AG04450 (cell line): ENCODE measurements around the gene FRMD4A. TPM values are rescaled to one million over a fixed set of nuclear protein-coding genes. Genes with fewer than 3 reads are reported as not detected.

ENCODE experiments used
- CTCF ChIA-PET: fragments of 300-600, 350-600 bp; formaldehyde crosslinking; extraction: SDS; loops from one replicate; lab custom pipeline; 2022; ENCODE audit warnings: antibody characterized with exemption, inconsistent platforms; lab: Charles Lee
- POLR2A ChIA-PET: fragments of 350-600 bp; formaldehyde crosslinking; extraction: SDS; loops from one replicate; lab custom pipeline; 2021; ENCODE audit warnings: antibody characterized with exemption, inconsistent platforms; lab: Yijun Ruan, JAX
- DNase-seq: peaks from one replicate; pipeline ENCODE4 v3.0.0-alpha.2; 2011; ENCODE audit warnings: low read depth, low spot score
- H3K27ac ChIP-seq: one replicate; pipeline ENCODE4 v1.5.1; 2012; ENCODE audit warnings: low read depth, low read length, control low read depth
- H3K27me3 ChIP-seq: one replicate; pipeline ENCODE4 v1.6.0; 2012; ENCODE audit warnings: low read length; ENCODE audit not compliant: control insufficient read depth, insufficient read depth
- H3K4me3 ChIP-seq: 2 replicates; pipeline ENCODE4 v1.5.1; 2011; ENCODE audit warnings: mild to moderate bottlenecking, low read depth, low read length, control low read depth
- H3K9me3 ChIP-seq: 2 replicates; pipeline ENCODE4 v1.5.1; 2012; ENCODE audit warnings: low read length; ENCODE audit not compliant: control insufficient read depth, insufficient read depth
- CTCF ChIP-seq: IDR thresholded peaks from 2 replicates; pipeline ENCODE4 v1.5.1; 2011; ENCODE audit warnings: low read depth, low read length, control low read depth, inconsistent platforms
- polyA plus RNA-seq: library from polyadenylated mRNA; depleted of rRNA; stranded (reverse); fragments of >200 nt; gene quantifications from 2 replicates; pipeline ENCODE4 v1.2.3, GENCODE V29; 2011

The FRMD4A gene
- polyA plus RNA-seq, 1 experiment = 45.7 TPM

GRCh38 chr10:13751191-13751764 is 579.4 kb downstream of the FRMD4A start:
- H3K9me3 ChIP-seq = no peaks in the 10 kb centered on the region
- no peak for DNase-seq
- TF ChIP-seq CTCF = no peak
- ChIA-PET POLR2A (no interaction called here), CTCF (interaction anchor here (0.6 to 1.0 kb wide), 2 partner anchors 136 to 137 kb away, joined by 3 read pairs; no protein-coding TSS in a partner anchor)
- H3K27me3 ChIP-seq = no peaks in the 10 kb centered on the region
- no peak overlapping the region for H3K27ac ChIP-seq
- H3K4me3 ChIP-seq = no peak overlapping the region

GRCh38 chr10:13750299-13751190 is 580.2 kb downstream of the FRMD4A start:
- Histone ChIP-seq H3K27ac (no peak overlapping the region), H3K9me3 (no peaks in the 10 kb centered on the region)

GRCh38 chr10:13745271-13745670 is 585.5 kb downstream of the FRMD4A start:
- no peak for DNase-seq
- no peak overlapping the region for H3K27ac ChIP-seq
- no peaks in the 10 kb centered on the region for H3K9me3 ChIP-seq
- no peak overlapping the region for H3K4me3 ChIP-seq
- CTCF ChIA-PET = no interaction called here
- POLR2A ChIA-PET = interaction anchor here (1.8 kb wide), 1 partner anchor 27 kb away, joined by 7 read pairs; no protein-coding TSS in a partner anchor
- no peak for TF ChIP-seq CTCF
- no peaks in the 10 kb centered on the region for H3K27me3 ChIP-seq

More at GRCh38 chr10:13750299-13751190, 580.2 kb downstream of the FRMD4A start:
- no peak for TF ChIP-seq CTCF
- no peaks in the 10 kb centered on the region for H3K27me3 ChIP-seq
- POLR2A ChIA-PET = no interaction called here
- CTCF ChIA-PET = interaction anchor here (1.0 to 1.1 kb wide), 2 partner anchors 32 to 137 kb away, joined by 3 read pairs; no protein-coding TSS in a partner anchor
- no peak for DNase-seq
- H3K4me3 ChIP-seq = no peak overlapping the region

- TF ChIP-seq CTCF = no peak
- POLR2A ChIA-PET = no interaction called here
- DNase-seq = no peak
- no peaks in the 10 kb centered on the region for H3K27me3 ChIP-seq
- no peak overlapping the region for H3K27ac ChIP-seq
- no peaks in the 10 kb centered on the region for H3K9me3 ChIP-seq
- CTCF ChIA-PET = no interaction called here
- H3K4me3 ChIP-seq = no peak overlapping the region
Measured at GRCh38 chr10:13743963-13744362, 586.8 kb downstream of the FRMD4A start.
